K562 (cell line): ENCODE results near the gene THUMPD2. TPM values are rescaled to one million over a fixed set of nuclear protein-coding genes. Genes with fewer than 3 reads are reported as not detected.

Experiments used
- ATAC-seq: fragments of 200-7000 bp; cut with Tn5 transposase; 3 replicates; pipeline ENCODE4 v1.9.1; 2020; ENCODE audit warnings: moderate library complexity
- BruUV-seq: library from RNA; stranded (reverse); fragments of 400-500 nt; replicated peaks from 2 replicates; lab custom pipeline; 2021; lab: Mats Ljungman, UMichigan
- CTCF ChIA-PET: fragments of 300-600 bp; formaldehyde crosslinking; extraction: SDS; loops from one replicate; lab custom pipeline; 2021; ENCODE audit warnings: low intra/inter-chr PET ratio; lab: Yijun Ruan, JAX
- POLR2A ChIA-PET: fragments of 300-600, 350-650 bp; sonication (Branson Sonifier 250); formaldehyde crosslinking; extraction: SDS; loops from one replicate; lab custom pipeline; 2021; ENCODE audit warnings: antibody characterized with exemption, inconsistent platforms; lab: Yijun Ruan, JAX
- DNase-seq, 4 experiments: peaks; one replicate each; pipeline versions ENCODE4 v3.0.0 to v3.0.0-alpha.2; 2011 to 2018; ENCODE audit warnings: low spot score in 3 of 4, mixed read lengths in 3 of 4; ENCODE audit errors: extremely low read depth in 1 of 4
- FAIRE-seq: peaks from 2 replicates; lab custom pipeline; 2011; peaks lifted over from hg19 to GRCh38; lab: Jason Lieb, UNC
- H2AFZ ChIP-seq: 2 replicates; pipeline ENCODE4 v1.6.0; 2011; ENCODE audit warnings: low read depth, low read length, control low read depth, inconsistent platforms
- H3K27ac ChIP-seq: fragments of 200-600 bp; 3 replicates; pipeline ENCODE4 v1.8.0; 2011; ENCODE audit warnings: low read depth, mild to moderate bottlenecking, control low read depth, inconsistent platforms, low read length, moderate library complexity, mixed read lengths; ENCODE audit errors: extremely low read depth
- H3K27me3 ChIP-seq, 2 experiments: fragments of 300-600 bp in 1 of 2; 2 replicates in 1 of 2; 3 replicates in 1 of 2; pipeline versions ENCODE4 v1.6.0 to v1.8.0; 2011; ENCODE audit warnings: inconsistent platforms in 2 of 2, low read length in 2 of 2, mild to moderate bottlenecking in 1 of 2, mixed read lengths in 1 of 2, moderate library complexity in 1 of 2; ENCODE audit not compliant: control insufficient read depth in 2 of 2, insufficient read depth in 2 of 2
- H3K36me3 ChIP-seq: fragments of 300-600 bp; 3 replicates; pipeline ENCODE4 v1.8.0; 2011; ENCODE audit warnings: mild to moderate bottlenecking, low read length, inconsistent platforms; ENCODE audit not compliant: control insufficient read depth, insufficient read depth
- H3K4me1 ChIP-seq, 2 experiments: fragments of 200-600 bp in 1 of 2; replicated peaks in 1 of 2; 2 replicates in 1 of 2; 3 replicates in 1 of 2; pipeline versions ENCODE4 v1.5.1 to v1.8.0; 2011; ENCODE audit warnings: inconsistent platforms in 2 of 2, low read length in 2 of 2, mild to moderate bottlenecking in 1 of 2, mixed read lengths in 1 of 2, moderate library complexity in 1 of 2; ENCODE audit not compliant: control insufficient read depth in 2 of 2, insufficient read depth in 2 of 2
- H3K4me2 ChIP-seq: 2 replicates; pipeline ENCODE4 v1.6.1; 2011; ENCODE audit warnings: low read length, control low read depth, inconsistent platforms, mixed read lengths; ENCODE audit not compliant: insufficient read depth
- H3K4me3 ChIP-seq: fragments of 200-600 bp; sonication (generic), shearing (Covaris generic); 2 replicates; pipeline ENCODE4 v1.5.1; 2016; ENCODE audit warnings: control low read depth, inconsistent platforms
- H3K79me2 ChIP-seq: fragments of 200-600 bp; 3 replicates; pipeline ENCODE4 v1.8.0; 2011; ENCODE audit warnings: low read length, inconsistent platforms; ENCODE audit not compliant: control insufficient read depth, insufficient read depth
- H3K9ac ChIP-seq, 2 experiments: 2 replicates each; pipeline versions ENCODE4 v1.6.0 to v1.6.1; 2011; ENCODE audit warnings: low read depth in 2 of 2, low read length in 2 of 2, control low read depth in 1 of 2, inconsistent platforms in 1 of 2, mild to moderate bottlenecking in 1 of 2, mixed read lengths in 1 of 2; ENCODE audit not compliant: insufficient read depth in 1 of 2
- H3K9me1 ChIP-seq: one replicate; pipeline ENCODE4 v1.6.0; 2011; ENCODE audit warnings: inconsistent platforms, mild to moderate bottlenecking, low read length, moderate library complexity; ENCODE audit not compliant: control insufficient read depth, insufficient read depth
- H3K9me3 ChIP-seq: replicated peaks from 2 replicates; pipeline ENCODE4 v1.5.1; 2011; ENCODE audit warnings: low read depth, low read length, inconsistent platforms; ENCODE audit not compliant: control insufficient read depth, insufficient read depth
- H4K20me1 ChIP-seq: replicated peaks from 2 replicates; pipeline ENCODE4 v1.6.1; 2011; ENCODE audit warnings: low read length, inconsistent platforms, mixed read lengths; ENCODE audit not compliant: control insufficient read depth, insufficient read depth
- EP300 ChIP-seq: IDR thresholded peaks from 2 replicates; pipeline ENCODE4 v1.6.1; 2012; ENCODE audit warnings: low read length, improper control_type of control experiment
- KAT8 ChIP-seq: fragments of 450-650 bp; IDR thresholded peaks from 2 replicates; pipeline ENCODE4 v1.6.1; 2016; ENCODE audit warnings: low read depth, mild to moderate bottlenecking
- MCM3 ChIP-seq: fragments of 450-650 bp; IDR thresholded peaks from 2 replicates; pipeline ENCODE4 v1.6.1; 2016
- MITF ChIP-seq: IDR thresholded peaks from 2 replicates; pipeline ENCODE4 v1.6.1; 2014; ENCODE audit warnings: antibody characterized with exemption
- NR0B1 ChIP-seq: fragments of 450-650 bp; IDR thresholded peaks from one replicate; pipeline ENCODE4 v1.6.1; 2018; ENCODE audit warnings: mild to moderate bottlenecking, moderate library complexity; ENCODE audit not compliant: partially characterized antibody
- PBX2 ChIP-seq, 2 experiments: IDR thresholded peaks in 1 of 2; conservative IDR thresholded peaks in 1 of 2; 2 replicates each; pipeline ENCODE4 v1.6.1; 2016; ENCODE audit warnings: low read depth in 2 of 2, mild to moderate bottlenecking in 1 of 2, missing compliant biosample characterization in 1 of 2, missing genetic modification characterization in 1 of 2, moderate library complexity in 1 of 2
- PHTF2 ChIP-seq: fragments of 250-450 bp; sonication (Bioruptor Pico); IDR thresholded peaks from 2 replicates; pipeline ENCODE4 v1.5.0; 2021; ENCODE audit warnings: mild to moderate bottlenecking
- ZNF121 ChIP-seq: sonication (generic); formaldehyde crosslinking; conservative IDR thresholded peaks from 2 replicates; pipeline ENCODE4 v1.8.0; 2022; ENCODE audit warnings: missing genetic modification reagents
- WGBS: fragments of 100-300 bp; shearing (Covaris generic); methylation state at CpG from one replicate; pipeline ENCODE4 v1.1.6; 2016; ENCODE audit warnings: low coverage, mixed read lengths; ENCODE audit not compliant: insufficient coverage; ENCODE audit errors: missing lambda C conversion rate; 5-methylcytosine and 5-hydroxymethylcytosine counted together
- in situ Hi-C: fragments of 300-500 bp; cut with MboI; formaldehyde crosslinking; loops from 4 replicates; pipeline ENCODE4 v1.15.0; 2018; ENCODE audit warnings: inconsistent platforms, mixed read lengths
- intact Hi-C: fragments of 100-400 bp; cut with micrococcal nuclease; formaldehyde crosslinking; loops from 2 replicates; pipeline ENCODE4 v1.14.2; 2022
- polyA plus RNA-seq, 8 experiments: library from polyadenylated mRNA; depleted of rRNA in 4 of 8; stranded (reverse) in 5 of 8; unstranded in 3 of 8; fragments of >200 nt; fragmentation: Nextera tagmentation in 2 of 8; fragmentation: Illumina TruSeq in 1 of 8; extraction: Ambion mirVana in 2 of 8; extraction: Trizol in 1 of 8; gene quantifications; 2 replicates each; pipeline versions ENCODE4 v1.2.1 to v1.2.3, GENCODE V29; 2011 to 2014; ENCODE audit warnings: inconsistent platforms in 1 of 8, missing spikeins in 1 of 8
- total RNA-seq, 7 experiments: library from RNA; depleted of rRNA in 6 of 7; stranded (reverse); fragments of >200 nt in 6 of 7; fragmentation: Illumina TruSeq in 2 of 7; extraction: Trizol in 2 of 7; gene quantifications; 2 replicates each; pipeline versions ENCODE4 v1.2.1 to v1.2.3, GENCODE V29; 2011 to 2021; ENCODE audit warnings: low replicate concordance in 1 of 7
- TF ChIP-seq, protein P1 (sequence below), 2 experiments: fragments of 200-800 bp in 1 of 2; sonication (Bioruptor generic) in 1 of 2; sonication (generic) in 1 of 2; formaldehyde crosslinking in 1 of 2; IDR thresholded peaks in 1 of 2; conservative IDR thresholded peaks in 1 of 2; 2 replicates each; pipeline versions ENCODE4 v1.5.0 to v1.6.1; 2016 to 2020; ENCODE audit warnings: missing compliant biosample characterization in 1 of 2, missing genetic modification characterization in 1 of 2, missing genetic modification reagents in 1 of 2

Gene THUMPD2
- total and polyA plus RNA-seq, 9 of the 15 experiments (the other 6 are each of a cell fraction or from before 2014, with no cell fraction given) = 9.6 to 40.4 (median 24.0) TPM

DNA sequence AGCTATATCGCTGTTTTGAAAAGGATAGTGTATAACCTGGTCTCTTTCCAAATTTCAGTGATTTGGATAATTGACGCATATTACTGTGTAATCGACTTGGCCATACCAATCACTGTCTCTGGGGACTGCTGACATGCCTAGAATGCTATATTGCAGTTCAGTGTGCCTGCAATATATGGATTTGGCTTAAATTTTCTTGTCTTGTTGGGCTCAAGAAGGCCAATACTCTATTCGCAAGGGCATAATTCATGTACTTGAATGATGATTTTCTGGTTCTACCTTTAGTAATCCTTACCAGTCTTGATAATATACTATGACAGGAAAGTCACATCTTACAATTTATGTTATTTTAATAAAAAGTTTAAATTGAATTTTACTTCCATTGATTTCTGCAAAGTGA, 21.7 kb upstream of the THUMPD2 start:
- in situ Hi-C loops (no loop called here), intact Hi-C loops (no loop called here)
- DNase-seq (no peak), FAIRE-seq (no peak), ATAC-seq (no peak)
- Histone ChIP-seq H3K9me1 (no peaks in the 10 kb centered on the region), H3K36me3 (no peaks in the 10 kb centered on the region), H4K20me1 (no peaks in the 10 kb centered on the region), H2AFZ (no peak overlapping the region), H3K4me1 (no peaks in the 10 kb centered on the region), H3K79me2 (no peaks in the 10 kb centered on the region), H3K9me3 (no peaks in the 10 kb centered on the region), H3K27me3 (no peaks in the 10 kb centered on the region; a peak in 1 of 5 replicates), H3K9ac (no peak overlapping the region), H3K4me2 (no peak overlapping the region), H3K4me3 (no peak overlapping the region), H3K27ac (no peak overlapping the region)
- 2% methylated on average over 4 of the region's 4 CpGs for WGBS
- no TSS peak for BruUV-seq
- CTCF ChIA-PET = no interaction called here
- POLR2A ChIA-PET = interaction anchor here (0.6 kb wide), 2 partner anchors 24 to 30 kb away, joined by 3 read pairs; no protein-coding TSS in a partner anchor
- no peak for TF ChIP-seq EP300
- TF ChIP-seq MCM3 = no peak
- TF ChIP-seq MITF = no peak
- no peak for TF ChIP-seq KAT8
- no peak for TF ChIP-seq PHTF2 (CRISPR knock-in tag)
- TF ChIP-seq PBX2 (CRISPR knock-in tag; IDR thresholded peaks at IDR 0.05; ENCODE audit: low read depth) = no peak
- no peak for TF ChIP-seq PBX2 (tag; conservative IDR thresholded peaks at IDR 0.05; ENCODE audit: low read depth)
- TF ChIP-seq NR0B1 = no peak
- TF ChIP-seq, protein P1, sequence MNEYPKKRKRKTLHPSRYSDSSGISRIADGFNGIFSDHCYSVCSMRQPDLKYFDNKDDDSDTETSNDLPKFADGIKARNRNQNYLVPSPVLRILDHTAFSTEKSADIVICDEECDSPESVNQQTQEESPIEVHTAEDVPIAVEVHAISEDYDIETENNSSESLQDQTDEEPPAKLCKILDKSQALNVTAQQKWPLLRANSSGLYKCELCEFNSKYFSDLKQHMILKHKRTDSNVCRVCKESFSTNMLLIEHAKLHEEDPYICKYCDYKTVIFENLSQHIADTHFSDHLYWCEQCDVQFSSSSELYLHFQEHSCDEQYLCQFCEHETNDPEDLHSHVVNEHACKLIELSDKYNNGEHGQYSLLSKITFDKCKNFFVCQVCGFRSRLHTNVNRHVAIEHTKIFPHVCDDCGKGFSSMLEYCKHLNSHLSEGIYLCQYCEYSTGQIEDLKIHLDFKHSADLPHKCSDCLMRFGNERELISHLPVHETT (CRISPR knock-in tag; conservative IDR thresholded peaks at IDR 0.05 in 1 of 2, IDR thresholded peaks at IDR 0.05 in 1 of 2) = no peak
- TF ChIP-seq ZNF121 (CRISPR knock-in tag) = no peak
- TF ChIP-seq, all 486 proteins: peak for 0
